AG04449 (cell line): ENCODE results near the gene CSTB.

Source experiments
- CTCF ChIA-PET: fragments of 350-600 bp; formaldehyde crosslinking; extraction: SDS; loops from one replicate; lab custom pipeline; 2021; ENCODE audit warnings: antibody characterized with exemption; lab: Yijun Ruan, JAX
- POLR2A ChIA-PET: fragments of 400-600, 350-600 bp; formaldehyde crosslinking; extraction: SDS; loops from one replicate; lab custom pipeline; 2020; ENCODE audit warnings: antibody characterized with exemption, inconsistent platforms; lab: Yijun Ruan, JAX
- DNase-seq: peaks from one replicate; pipeline ENCODE4 v3.0.0-alpha.2; 2010; ENCODE audit warnings: low read depth, low spot score
- H3K4me3 ChIP-seq: 2 replicates; pipeline ENCODE4 v1.5.1; 2011; ENCODE audit warnings: low read depth, mild to moderate bottlenecking, control low read depth, low read length
- TF ChIP-seq, protein P1 (sequence below): IDR thresholded peaks from one replicate; pipeline ENCODE4 v1.5.1; 2011; ENCODE audit warnings: mild to moderate bottlenecking, moderate library complexity, low read length, control low read depth, inconsistent platforms; ENCODE audit not compliant: insufficient read depth; ENCODE audit errors: missing control alignments

The CSTB gene

DNA sequence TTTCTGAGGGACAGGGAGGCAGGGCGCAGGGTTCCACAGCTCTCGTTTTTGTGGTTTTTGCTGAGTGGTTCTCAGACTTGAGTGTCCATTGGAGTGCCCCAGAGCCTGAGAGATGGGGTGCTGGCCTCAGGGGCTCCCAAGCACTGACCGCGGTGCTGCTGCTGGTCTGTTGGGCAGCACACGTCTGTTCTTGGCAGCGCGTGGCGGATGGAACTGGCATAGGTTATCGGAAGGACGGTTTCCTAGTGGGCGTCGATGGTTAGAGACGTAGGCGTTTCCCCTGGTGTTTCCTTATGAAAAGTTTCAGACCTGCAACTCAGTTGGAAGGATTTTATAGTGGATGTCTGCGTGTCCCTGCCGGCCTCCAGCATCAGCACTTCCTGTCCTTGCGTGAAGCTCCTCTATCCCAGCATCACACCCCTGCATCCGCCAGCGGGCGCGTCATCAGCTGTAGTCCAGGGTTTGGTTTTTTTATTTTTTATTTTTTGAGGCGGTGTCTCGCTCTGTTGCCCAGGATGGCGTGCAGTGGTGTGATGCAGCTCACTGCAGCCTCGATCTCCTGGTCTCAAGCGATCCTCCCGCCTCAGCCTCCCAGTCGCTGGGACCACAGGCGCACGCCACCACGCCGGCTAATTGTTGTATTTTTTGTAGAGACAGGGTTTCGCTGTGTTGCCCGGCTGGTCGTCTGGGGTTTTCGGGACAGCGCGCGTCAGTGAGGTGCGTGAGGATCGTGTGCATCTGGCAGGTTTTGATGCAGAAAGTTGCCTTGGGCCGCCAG, 25.1 kb upstream of the CSTB start:
- CTCF ChIA-PET = interaction anchor here (1.0 kb wide), 1 partner anchor 13 kb away, joined by 3 read pairs; no protein-coding TSS in a partner anchor
- TF ChIP-seq, protein P1, sequence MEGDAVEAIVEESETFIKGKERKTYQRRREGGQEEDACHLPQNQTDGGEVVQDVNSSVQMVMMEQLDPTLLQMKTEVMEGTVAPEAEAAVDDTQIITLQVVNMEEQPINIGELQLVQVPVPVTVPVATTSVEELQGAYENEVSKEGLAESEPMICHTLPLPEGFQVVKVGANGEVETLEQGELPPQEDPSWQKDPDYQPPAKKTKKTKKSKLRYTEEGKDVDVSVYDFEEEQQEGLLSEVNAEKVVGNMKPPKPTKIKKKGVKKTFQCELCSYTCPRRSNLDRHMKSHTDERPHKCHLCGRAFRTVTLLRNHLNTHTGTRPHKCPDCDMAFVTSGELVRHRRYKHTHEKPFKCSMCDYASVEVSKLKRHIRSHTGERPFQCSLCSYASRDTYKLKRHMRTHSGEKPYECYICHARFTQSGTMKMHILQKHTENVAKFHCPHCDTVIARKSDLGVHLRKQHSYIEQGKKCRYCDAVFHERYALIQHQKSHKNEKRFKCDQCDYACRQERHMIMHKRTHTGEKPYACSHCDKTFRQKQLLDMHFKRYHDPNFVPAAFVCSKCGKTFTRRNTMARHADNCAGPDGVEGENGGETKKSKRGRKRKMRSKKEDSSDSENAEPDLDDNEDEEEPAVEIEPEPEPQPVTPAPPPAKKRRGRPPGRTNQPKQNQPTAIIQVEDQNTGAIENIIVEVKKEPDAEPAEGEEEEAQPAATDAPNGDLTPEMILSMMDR = no peak
- DNase-seq = no peak
- no peak overlapping the region for H3K4me3 ChIP-seq
- POLR2A ChIA-PET = no interaction called here

DNA sequence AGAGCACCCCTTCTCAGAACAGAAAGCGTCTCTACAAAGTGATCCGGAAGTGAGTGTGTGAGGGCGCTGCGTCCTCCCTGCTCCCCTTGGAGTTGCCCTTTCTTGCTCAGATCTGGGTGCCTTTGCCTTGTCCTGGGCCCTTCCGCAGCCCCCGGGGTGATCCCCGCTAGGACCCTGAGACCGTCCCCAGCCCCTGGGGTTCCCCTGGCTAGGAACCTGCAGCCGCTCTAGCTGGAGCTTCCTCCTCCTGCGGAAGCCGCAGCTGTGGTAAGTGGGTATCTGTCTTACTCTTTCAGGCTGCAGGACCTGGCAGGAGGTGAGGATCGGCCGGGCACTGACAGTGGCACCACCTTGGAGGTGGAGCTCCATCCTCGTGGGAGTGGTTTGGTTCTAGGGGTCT, 24.5 kb upstream of the CSTB start:
- POLR2A ChIA-PET = no interaction called here
- no peak overlapping the region for H3K4me3 ChIP-seq
- DNase-seq = no peak
- CTCF ChIA-PET = interaction anchor here (2.6 kb wide), 1 partner anchor 10 kb away, joined by 19 read pairs; the partner anchor contains the start of gene RRP1
- TF ChIP-seq, protein P1 = no peak

DNA sequence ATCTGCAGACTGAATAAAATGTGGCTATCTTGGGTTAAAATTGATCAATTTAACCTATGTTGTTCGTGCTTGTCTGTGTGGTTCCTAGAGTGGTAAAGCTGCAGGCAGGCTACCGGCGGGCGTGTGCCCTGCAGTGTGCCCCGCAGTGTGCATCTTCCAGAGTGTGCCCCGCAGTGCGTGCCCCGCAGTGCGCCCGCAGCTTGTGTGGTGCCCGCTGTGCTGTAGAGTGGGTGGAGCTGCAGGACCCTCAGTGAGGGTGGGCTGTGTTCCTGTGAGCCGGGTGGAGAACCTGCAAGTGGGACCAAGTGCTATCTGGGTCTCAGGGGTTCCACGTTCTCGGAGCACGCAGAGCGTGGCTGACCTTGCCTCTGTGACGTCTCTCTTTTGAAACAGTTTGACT, 24.0 kb upstream of the CSTB start:
- POLR2A ChIA-PET = no interaction called here
- TF ChIP-seq, protein P1 = no peak
- H3K4me3 ChIP-seq = no peak overlapping the region
- CTCF ChIA-PET = interaction anchor here (2.6 kb wide), 1 partner anchor 10 kb away, joined by 19 read pairs; the partner anchor contains the start of gene RRP1
- no peak for DNase-seq

DNA sequence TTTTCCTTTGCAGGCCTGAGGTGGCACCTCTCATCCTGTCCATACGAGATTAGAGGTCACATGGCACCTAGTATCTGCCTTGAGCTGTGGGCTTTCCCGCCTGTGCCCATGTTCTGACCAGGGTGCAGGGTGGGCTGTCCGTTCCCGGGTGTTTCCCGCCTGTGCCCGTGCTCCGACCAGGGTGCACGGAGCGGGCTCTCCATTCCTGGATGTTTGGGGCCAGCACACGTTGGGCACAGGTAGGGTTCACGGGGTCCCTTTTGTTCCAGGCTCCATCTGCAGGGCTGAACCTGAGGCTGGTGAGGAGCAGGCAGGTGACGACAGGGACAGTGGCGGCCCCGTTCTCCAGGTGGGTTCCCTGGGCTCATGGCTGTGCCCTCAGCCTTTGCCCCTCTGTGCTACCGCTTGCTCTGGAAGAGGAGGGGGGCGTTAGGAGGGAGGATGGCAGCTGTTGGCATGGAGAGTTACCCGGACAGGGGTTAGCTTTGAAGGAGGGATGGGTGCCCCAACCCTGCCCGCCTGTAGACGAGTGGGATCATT, 23.3 kb upstream of the CSTB start:
- TF ChIP-seq, protein P1 = no peak
- no peak overlapping the region for H3K4me3 ChIP-seq
- DNase-seq = no peak
- ChIA-PET CTCF (interaction anchor here (1.0 to 2.6 kb wide), 2 partner anchors 9 to 11 kb away, joined by 4 to 19 read pairs; partner anchors contain the start of gene RRP1), POLR2A (no interaction called here)

DNA sequence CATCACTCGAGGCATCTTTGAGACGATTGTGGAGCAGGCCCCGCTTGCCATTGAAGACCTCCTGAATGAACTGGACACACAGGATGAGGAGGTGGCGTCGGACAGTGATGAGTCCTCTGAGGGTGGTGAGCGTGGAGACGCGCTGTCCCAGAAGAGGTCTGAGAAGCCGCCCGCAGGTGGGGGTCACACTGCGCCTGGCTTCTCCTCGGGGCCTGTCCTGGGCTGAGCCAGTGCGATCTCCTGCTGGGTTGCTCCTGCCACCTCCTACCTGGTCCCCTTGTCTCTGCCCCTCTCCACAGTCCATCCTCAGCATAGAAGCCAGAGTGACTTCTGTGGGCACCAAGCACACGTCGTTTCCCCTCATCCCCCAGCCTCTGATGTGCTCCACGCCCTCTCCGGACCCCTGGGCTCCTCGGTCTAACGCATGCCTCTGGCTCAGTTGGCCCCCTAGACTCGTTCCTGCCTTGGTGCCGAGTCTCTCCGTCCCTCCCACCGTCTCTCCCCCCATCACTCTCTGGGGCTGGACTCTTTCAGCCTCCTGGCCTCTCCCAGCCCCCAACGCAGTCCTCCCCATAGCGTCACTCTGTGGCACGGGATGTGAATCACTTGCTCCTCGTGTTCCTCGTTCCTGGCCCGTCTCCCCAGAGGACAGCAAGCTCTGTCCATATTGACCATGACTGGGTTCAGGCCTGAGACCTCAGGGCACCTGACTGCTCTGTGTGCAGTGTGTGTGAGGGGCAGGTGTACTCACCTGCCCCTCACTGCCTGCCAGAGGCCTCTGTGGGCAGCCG, 22.0 kb upstream of the CSTB start:
- TF ChIP-seq, protein P1 = no peak
- CTCF ChIA-PET = interaction anchor here (2.6 kb wide), 1 partner anchor 8 kb away, joined by 19 read pairs; the partner anchor contains the start of gene RRP1
- DNase-seq = no peak
- H3K4me3 ChIP-seq = no peak overlapping the region
- POLR2A ChIA-PET = no interaction called here
